ENCODE measurements around the gene ATXN1.
"Not testable (repeated sequence)": the region's sequence is repeated elsewhere in the genome, so short reads cannot be mapped to it uniquely, and the experiment has no call there.

ATXN1 gene

GRCh38 chr6:16473908-16474771 is 287.1 kb downstream of the ATXN1 start:
- DNase-seq (ENCODE audit: low read depth) = no peak

GRCh38 chr6:16473184-16473907 is 287.9 kb downstream of the ATXN1 start:
- no peak for DNase-seq (ENCODE audit: low read depth)

- DNase-seq (ENCODE audit: low read depth) = peak; percentile 74
These were observed 288.8 kb downstream of the ATXN1 start for GRCh38 chr6:16472349-16473069.

GRCh38 chr6:16471910-16472297 is 289.4 kb downstream of the ATXN1 start:
- DNase-seq (ENCODE audit: low read depth) = no peak

GRCh38 chr6:16471222-16471909 is 289.9 kb downstream of the ATXN1 start:
- DNase-seq (ENCODE audit: low read depth) = peak; percentile 65

- no peak for DNase-seq (ENCODE audit: low read depth)
These were observed 290.6 kb downstream of the ATXN1 start for GRCh38 chr6:16470502-16471221.

- no peak for DNase-seq (ENCODE audit: low read depth)
These were observed 292.2 kb downstream of the ATXN1 start for GRCh38 chr6:16468991-16469615.

GRCh38 chr6:16466800-16467553 is 294.3 kb downstream of the ATXN1 start:
- DNase-seq (ENCODE audit: low read depth) = no peak

- DNase-seq (ENCODE audit: low read depth) = no peak
These were observed 297.2 kb downstream of the ATXN1 start for GRCh38 chr6:16464045-16464444.

- DNase-seq (ENCODE audit: low read depth) = not testable (repeated sequence)
These were observed 298.0 kb downstream of the ATXN1 start for GRCh38 chr6:16463246-16463645.

- DNase-seq (ENCODE audit: low read depth) = no peak
These were observed 299.8 kb downstream of the ATXN1 start for GRCh38 chr6:16461491-16461890.

- not testable (repeated sequence) for DNase-seq (ENCODE audit: low read depth)
These were observed 301.8 kb downstream of the ATXN1 start for GRCh38 chr6:16459472-16459871.

GRCh38 chr6:16452348-16452747 is 308.9 kb downstream of the ATXN1 start:
- DNase-seq (ENCODE audit: low read depth) = no peak

GRCh38 chr6:16450821-16451220 is 310.4 kb downstream of the ATXN1 start:
- peak; percentile 60 for DNase-seq (ENCODE audit: low read depth)

GRCh38 chr6:16450285-16450684 is 311.0 kb downstream of the ATXN1 start:
- peak; percentile 87 for DNase-seq (ENCODE audit: low read depth)

- DNase-seq (ENCODE audit: low read depth) = peak; percentile 3
These were observed 315.0 kb downstream of the ATXN1 start for GRCh38 chr6:16446273-16446672.

GRCh38 chr6:16442031-16442430 is 319.2 kb downstream of the ATXN1 start:
- DNase-seq (ENCODE audit: low read depth) = no peak

- DNase-seq (ENCODE audit: low read depth) = no peak
These were observed 320.0 kb downstream of the ATXN1 start for GRCh38 chr6:16441262-16441661.

- no peak for DNase-seq (ENCODE audit: low read depth)
These were observed 320.5 kb downstream of the ATXN1 start for GRCh38 chr6:16440636-16441212.

All from iris pigment epithelial cell (primary cell).